ENCODE measurements around the gene ANKRD9. TPM values are rescaled to one million over a fixed set of nuclear protein-coding genes. Genes with fewer than 3 reads are reported as not detected.

The ANKRD9 gene
- total and polyA plus RNA-seq, 9 donors = 9.1 to 23.5 (median 13.7) TPM

GRCh38 chr14:102497998-102498677 lies 11.4 kb downstream of the ANKRD9 start:
- H3K4me3 ChIP-seq (ENCODE audit: low read length) = no peak overlapping the region
- H3K4me1 ChIP-seq (ENCODE audit: control insufficient read depth, insufficient read depth, low read length) = peaks cover 32% of the 10 kb centered on the region
- H3K9me3 ChIP-seq (replicated peaks; ENCODE audit: control insufficient read depth, low read depth, low read length) = no peaks in the 10 kb centered on the region
- 72% methylated on average over 25 of the region's 30 CpGs for WGBS (ENCODE audit: insufficient coverage)
- H3K27ac ChIP-seq (ENCODE audit: low read length) = no peak overlapping the region
- H3K36me3 ChIP-seq (ENCODE audit: control insufficient read depth, insufficient read depth, low read length) = peaks cover 38% of the 10 kb centered on the region
- no peaks in the 10 kb centered on the region for H3K27me3 ChIP-seq (ENCODE audit: control insufficient read depth, insufficient read depth, low read length)
- no peak for DNase-seq

GRCh38 chr14:102496958-102497744 lies 12.4 kb downstream of the ANKRD9 start:
- H3K27ac ChIP-seq (ENCODE audit: low read length) = no peak overlapping the region
- H3K27me3 ChIP-seq (ENCODE audit: control insufficient read depth, insufficient read depth, low read length) = no peaks in the 10 kb centered on the region
- H3K4me1 ChIP-seq (ENCODE audit: control insufficient read depth, insufficient read depth, low read length) = peaks cover 32% of the 10 kb centered on the region
- no peak for DNase-seq
- WGBS (ENCODE audit: insufficient coverage) = 89% methylated on average over 42 of the region's 42 CpGs
- H3K9me3 ChIP-seq (replicated peaks; ENCODE audit: control insufficient read depth, low read depth, low read length) = no peaks in the 10 kb centered on the region
- no peak overlapping the region for H3K4me3 ChIP-seq (ENCODE audit: low read length)
- peaks cover 38% of the 10 kb centered on the region for H3K36me3 ChIP-seq (ENCODE audit: control insufficient read depth, insufficient read depth, low read length)

- H3K27ac ChIP-seq (ENCODE audit: low read length) = no peak overlapping the region
- DNase-seq = no peak
- no peaks in the 10 kb centered on the region for H3K9me3 ChIP-seq (replicated peaks; ENCODE audit: control insufficient read depth, low read depth, low read length)
- no peak overlapping the region for H3K4me3 ChIP-seq (ENCODE audit: low read length)
- peaks cover 32% of the 10 kb centered on the region for H3K4me1 ChIP-seq (ENCODE audit: control insufficient read depth, insufficient read depth, low read length)
- peaks cover 40% of the 10 kb centered on the region for H3K36me3 ChIP-seq (ENCODE audit: control insufficient read depth, insufficient read depth, low read length)
- H3K27me3 ChIP-seq (ENCODE audit: control insufficient read depth, insufficient read depth, low read length) = no peaks in the 10 kb centered on the region
- WGBS (ENCODE audit: insufficient coverage) = 94% methylated on average over 11 of the region's 11 CpGs
These were observed 13.3 kb downstream of the ANKRD9 start for GRCh38 chr14:102496331-102496691.

- Histone ChIP-seq H3K4me1 (ENCODE audit: control insufficient read depth, insufficient read depth, low read length) (peaks cover 30% of the 10 kb centered on the region), H3K4me3 (ENCODE audit: low read length) (no peak overlapping the region), H3K27ac (ENCODE audit: low read length) (no peak overlapping the region), H3K36me3 (ENCODE audit: control insufficient read depth, insufficient read depth, low read length) (peaks cover 39% of the 10 kb centered on the region), H3K9me3 (replicated peaks; ENCODE audit: control insufficient read depth, low read depth, low read length) (no peaks in the 10 kb centered on the region), H3K27me3 (ENCODE audit: control insufficient read depth, insufficient read depth, low read length) (no peaks in the 10 kb centered on the region)
- WGBS (ENCODE audit: insufficient coverage) = 90% methylated on average over 21 of the region's 26 CpGs
- DNase-seq = no peak
These were observed 13.9 kb downstream of the ANKRD9 start for GRCh38 chr14:102495491-102496330.

- H3K27me3 ChIP-seq (ENCODE audit: control insufficient read depth, insufficient read depth, low read length) = no peaks in the 10 kb centered on the region
- H3K27ac ChIP-seq (ENCODE audit: low read length) = no peak overlapping the region
- no peak for DNase-seq
- H3K4me3 ChIP-seq (ENCODE audit: low read length) = no peak overlapping the region
- no peaks in the 10 kb centered on the region for H3K9me3 ChIP-seq (replicated peaks; ENCODE audit: control insufficient read depth, low read depth, low read length)
- peaks cover 13% of the 10 kb centered on the region for H3K4me1 ChIP-seq (ENCODE audit: control insufficient read depth, insufficient read depth, low read length)
- peaks cover 26% of the 10 kb centered on the region for H3K36me3 ChIP-seq (ENCODE audit: control insufficient read depth, insufficient read depth, low read length)
- 92% methylated on average over 14 of the region's 15 CpGs for WGBS (ENCODE audit: insufficient coverage)
These were observed 16.0 kb downstream of the ANKRD9 start for GRCh38 chr14:102493585-102493984.

GRCh38 chr14:102493096-102493495 lies 16.5 kb downstream of the ANKRD9 start:
- H3K9me3 ChIP-seq (replicated peaks; ENCODE audit: control insufficient read depth, low read depth, low read length) = no peaks in the 10 kb centered on the region
- no peak overlapping the region for H3K4me3 ChIP-seq (ENCODE audit: low read length)
- H3K4me1 ChIP-seq (ENCODE audit: control insufficient read depth, insufficient read depth, low read length) = peaks cover 9% of the 10 kb centered on the region
- H3K27ac ChIP-seq (ENCODE audit: low read length) = no peak overlapping the region
- DNase-seq = no peak
- peaks cover 21% of the 10 kb centered on the region for H3K36me3 ChIP-seq (ENCODE audit: control insufficient read depth, insufficient read depth, low read length)
- WGBS (ENCODE audit: insufficient coverage) = 89% methylated on average over 12 of the region's 15 CpGs
- no peaks in the 10 kb centered on the region for H3K27me3 ChIP-seq (ENCODE audit: control insufficient read depth, insufficient read depth, low read length)

- Histone ChIP-seq H3K36me3 (ENCODE audit: control insufficient read depth, insufficient read depth, low read length) (peaks cover 15% of the 10 kb centered on the region), H3K27ac (ENCODE audit: low read length) (no peak overlapping the region), H3K27me3 (ENCODE audit: control insufficient read depth, insufficient read depth, low read length) (no peaks in the 10 kb centered on the region), H3K4me1 (ENCODE audit: control insufficient read depth, insufficient read depth, low read length) (peaks cover 5% of the 10 kb centered on the region), H3K4me3 (ENCODE audit: low read length) (no peak overlapping the region), H3K9me3 (replicated peaks; ENCODE audit: control insufficient read depth, low read depth, low read length) (no peaks in the 10 kb centered on the region)
- WGBS (ENCODE audit: insufficient coverage) = 88% methylated on average over 16 of the region's 17 CpGs
- DNase-seq = no peak
These were observed 17.1 kb downstream of the ANKRD9 start for GRCh38 chr14:102492531-102492910.

- H3K9me3 ChIP-seq (replicated peaks; ENCODE audit: control insufficient read depth, low read depth, low read length) = no peaks in the 10 kb centered on the region
- no peaks in the 10 kb centered on the region for H3K27me3 ChIP-seq (ENCODE audit: control insufficient read depth, insufficient read depth, low read length)
- DNase-seq = no peak
- WGBS (ENCODE audit: insufficient coverage) = 92% methylated on average over 4 of the region's 7 CpGs
- no peak overlapping the region for H3K4me3 ChIP-seq (ENCODE audit: low read length)
- no peak overlapping the region for H3K27ac ChIP-seq (ENCODE audit: low read length)
- peaks cover 3% of the 10 kb centered on the region for H3K4me1 ChIP-seq (ENCODE audit: control insufficient read depth, insufficient read depth, low read length)
- H3K36me3 ChIP-seq (ENCODE audit: control insufficient read depth, insufficient read depth, low read length) = peaks cover 10% of the 10 kb centered on the region
These were observed 17.6 kb downstream of the ANKRD9 start for GRCh38 chr14:102491786-102492530.

- Histone ChIP-seq H3K27me3 (ENCODE audit: control insufficient read depth, insufficient read depth, low read length) (no peaks in the 10 kb centered on the region), H3K27ac (ENCODE audit: low read length) (no peak overlapping the region), H3K36me3 (ENCODE audit: control insufficient read depth, insufficient read depth, low read length) (peaks cover 5% of the 10 kb centered on the region), H3K9me3 (replicated peaks; ENCODE audit: control insufficient read depth, low read depth, low read length) (no peaks in the 10 kb centered on the region), H3K4me1 (ENCODE audit: control insufficient read depth, insufficient read depth, low read length) (peaks cover 3% of the 10 kb centered on the region), H3K4me3 (ENCODE audit: low read length) (no peak overlapping the region)
- WGBS (ENCODE audit: insufficient coverage) = 80% methylated on average over 3 of the region's 3 CpGs
- no peak for DNase-seq
These were observed 18.2 kb downstream of the ANKRD9 start for GRCh38 chr14:102491366-102491765.
